A549 (cell line): Measurements from ENCODE around the gene PPP1R3E. TPM values are rescaled to one million over a fixed set of nuclear protein-coding genes. Genes with fewer than 3 reads are reported as not detected.

ENCODE experiments used
- ATAC-seq, 2 experiments: fragments of 200-7000 bp in 1 of 2; fragments of >200 bp in 1 of 2; cut with Nextera tagmentation in 1 of 2; cut with Tn5 transposase in 1 of 2; 3 replicates each; pipeline versions ENCODE4 v1.8.0 to v1.9.1; 2018 to 2020; ENCODE audit warnings: mild to moderate bottlenecking in 1 of 2, moderate library complexity in 1 of 2
- CTCF ChIA-PET: fragments of 300-600 bp; sonication (Branson Sonifier 250); formaldehyde crosslinking; extraction: SDS; loops from one replicate; lab custom pipeline; 2021; ENCODE audit warnings: antibody characterized with exemption, inconsistent platforms; lab: Yijun Ruan, JAX
- POLR2A ChIA-PET: fragments of 350-600 bp; formaldehyde crosslinking; extraction: SDS; loops from one replicate; lab custom pipeline; 2021; ENCODE audit warnings: antibody characterized with exemption, inconsistent platforms; lab: Yijun Ruan, JAX
- DNase-seq, 2 experiments: peaks; one replicate each; pipeline versions ENCODE4 v3.0.0 to v3.0.0-alpha.2; 2011 to 2016; ENCODE audit warnings: low read depth in 1 of 2, low spot score in 1 of 2
- FAIRE-seq: peaks from 2 replicates; lab custom pipeline; 2011; peaks lifted over from hg19 to GRCh38; lab: Jason Lieb, UNC
- H3K27ac ChIP-seq, 2 experiments: fragments of >200 bp; sonication (Bioruptor Twin); formaldehyde crosslinking; 3 replicates each; pipeline ENCODE4 v1.5.1; 2016 to 2017
- H3K4me1 ChIP-seq: fragments of >200 bp; sonication (Bioruptor Twin); formaldehyde crosslinking; 3 replicates; pipeline ENCODE4 v1.6.1; 2016
- H3K4me2 ChIP-seq: fragments of >200 bp; sonication (Bioruptor Twin); formaldehyde crosslinking; 3 replicates; pipeline ENCODE4 v1.6.1; 2016
- H3K4me3 ChIP-seq: fragments of >200 bp; sonication (Bioruptor Twin); formaldehyde crosslinking; 3 replicates; pipeline ENCODE4 v1.5.1; 2016
- H3K9me3 ChIP-seq: fragments of >200 bp; sonication (Bioruptor Twin); formaldehyde crosslinking; 3 replicates; pipeline ENCODE4 v1.6.1; 2016
- ATOH8 ChIP-seq: fragments of 250-450 bp; sonication (Bioruptor Pico); IDR thresholded peaks from 2 replicates; pipeline ENCODE4 v1.5.0; 2020; ENCODE audit warnings: low read depth, mild to moderate bottlenecking, moderate library complexity
- BCL3 ChIP-seq: fragments of >200 bp; sonication (Bioruptor Twin); formaldehyde crosslinking; IDR thresholded peaks from 3 replicates; pipeline ENCODE4 v1.6.1; 2016
- CBX2 ChIP-seq: fragments of 200-600 bp; sonication (generic); IDR thresholded peaks from 2 replicates; pipeline ENCODE4 v1.6.1; 2016; ENCODE audit warnings: low read depth, mild to moderate bottlenecking, borderline replicate concordance
- CTCF ChIP-seq: fragments of >200 bp; sonication (Bioruptor Twin); formaldehyde crosslinking; IDR thresholded peaks from 3 replicates; pipeline ENCODE4 v1.5.1; 2016
- E2F6 ChIP-seq: IDR thresholded peaks from 2 replicates; pipeline ENCODE4 v1.6.1; 2012; ENCODE audit warnings: low read depth, borderline replicate concordance
- ELK1 ChIP-seq: fragments of 150-350 bp; IDR thresholded peaks from 2 replicates; pipeline ENCODE4 v1.6.1; 2014; ENCODE audit warnings: low read depth, mild to moderate bottlenecking, low read length
- EP300 ChIP-seq, 2 experiments: fragments of >200 bp; sonication (Bioruptor Twin); formaldehyde crosslinking; IDR thresholded peaks; 2 replicates in 1 of 2; 3 replicates in 1 of 2; pipeline ENCODE4 v1.6.1; 2016 to 2017
- FOSB ChIP-seq: fragments of 250-450 bp; sonication (Bioruptor Pico); IDR thresholded peaks from 2 replicates; pipeline ENCODE4 v1.5.0; 2020; ENCODE audit warnings: mild to moderate bottlenecking, moderate library complexity
- FOXS1 ChIP-seq: fragments of 250-450 bp; sonication (Bioruptor Pico); IDR thresholded peaks from 2 replicates; pipeline ENCODE4 v1.5.0; 2020; ENCODE audit warnings: mild to moderate bottlenecking, moderate library complexity
- HEYL ChIP-seq: fragments of 250-450 bp; sonication (Bioruptor Pico); IDR thresholded peaks from 2 replicates; pipeline ENCODE4 v1.8.0; 2021; ENCODE audit warnings: mild to moderate bottlenecking, moderate library complexity
- HOXA7 ChIP-seq: fragments of 250-450 bp; sonication (Bioruptor Pico); IDR thresholded peaks from 2 replicates; pipeline ENCODE4 v1.5.0; 2020; ENCODE audit warnings: mild to moderate bottlenecking, moderate library complexity
- KDM1A ChIP-seq: fragments of 200-600 bp; sonication (generic); IDR thresholded peaks from 2 replicates; pipeline ENCODE4 v1.6.1; 2016; ENCODE audit warnings: low read depth, mild to moderate bottlenecking
- MAFK ChIP-seq: fragments of 450-650 bp; IDR thresholded peaks from 2 replicates; pipeline ENCODE4 v1.6.1; 2014; ENCODE audit not compliant: partially characterized antibody
- MAX ChIP-seq: IDR thresholded peaks from 2 replicates; pipeline ENCODE4 v1.6.1; 2012
- MYC ChIP-seq: IDR thresholded peaks from 2 replicates; pipeline ENCODE4 v1.6.1; 2012; ENCODE audit warnings: mild to moderate bottlenecking, inconsistent platforms, low read length, improper control_type of control experiment, borderline replicate concordance
- PBX3 ChIP-seq: IDR thresholded peaks from 2 replicates; pipeline ENCODE4 v1.6.1; 2012
- POLR2A ChIP-seq: IDR thresholded peaks from 2 replicates; pipeline ENCODE4 v1.6.1; 2012; ENCODE audit warnings: mild to moderate bottlenecking, low read length
- POLR2AphosphoS2 ChIP-seq: conservative IDR thresholded peaks from 2 replicates; pipeline ENCODE4 v1.6.1; 2012; ENCODE audit warnings: low read length, improper control_type of control experiment, inconsistent platforms
- RAD21 ChIP-seq, 2 experiments: fragments of >200 bp in 1 of 2; sonication (Bioruptor Twin) in 1 of 2; formaldehyde crosslinking in 1 of 2; IDR thresholded peaks in 1 of 2; conservative IDR thresholded peaks in 1 of 2; 2 replicates in 1 of 2; 3 replicates in 1 of 2; pipeline ENCODE4 v1.6.1; 2012 to 2018; ENCODE audit warnings: inconsistent platforms in 1 of 2
- SREBF2 ChIP-seq: fragments of 450-650 bp; IDR thresholded peaks from 2 replicates; pipeline ENCODE4 v1.6.1; 2014; ENCODE audit warnings: mild to moderate bottlenecking, moderate library complexity
- TP53 ChIP-seq: fragments of 250-450 bp; sonication (Bioruptor Pico); IDR thresholded peaks from 2 replicates; pipeline ENCODE4 v1.5.0; 2021; ENCODE audit warnings: mild to moderate bottlenecking, moderate library complexity
- ZNF302 ChIP-seq: fragments of 250-450 bp; sonication (Bioruptor Pico); IDR thresholded peaks from 2 replicates; pipeline ENCODE4 v1.9.0; 2021; ENCODE audit warnings: inconsistent platforms, mild to moderate bottlenecking, moderate library complexity
- ZSCAN20 ChIP-seq: fragments of 250-450 bp; sonication (Bioruptor Pico); IDR thresholded peaks from 2 replicates; pipeline ENCODE4 v1.8.0; 2022; ENCODE audit warnings: mild to moderate bottlenecking, moderate library complexity
- WGBS: methylation state at CpG from one replicate; pipeline ENCODE4 v1.1.6; 2017; ENCODE audit errors: missing lambda C conversion rate; 5-methylcytosine and 5-hydroxymethylcytosine counted together
- polyA plus RNA-seq, 4 experiments: library from polyadenylated mRNA; depleted of rRNA in 3 of 4; stranded (reverse); fragments of >200 nt; fragmentation: RNase III in 1 of 4; extraction: RNeasy Plus Mini Kit Qiagen cat#74134 plus additional on column Dnase treatment in 1 of 4; gene quantifications; 2 replicates in 3 of 4; 3 replicates in 1 of 4; pipeline ENCODE4 v1.2.3, GENCODE V29; 2011 to 2017

Gene PPP1R3E
- polyA plus RNA-seq, 2 of the 4 experiments (the other 2 are of a cell fraction), result 7.5 to 11.1 TPM

- no peak for FAIRE-seq
- peak overlapping the region; percentile 85 to 92 for H3K27ac ChIP-seq
- H3K4me2 ChIP-seq, result peak overlapping the region; percentile 98
- CTCF ChIA-PET, result interaction anchor here (0.7 to 12.8 kb wide), 11 partner anchors 10 to 261 kb away, joined by 3 to 254 read pairs (median 4); partner anchors contain the start of genes HOMEZ and PABPN1
- no peak for ATAC-seq
- no peak for TF ChIP-seq POLR2A
- no peak for TF ChIP-seq POLR2AphosphoS2
- TF ChIP-seq KDM1A, result no peak
- no peak for TF ChIP-seq E2F6
- no peak; the same call in 2 of the 3 replicates for TF ChIP-seq CTCF
- no peak for TF ChIP-seq FOXS1 (CRISPR knock-in tag)
- TF ChIP-seq BCL3, result no peak
- TF ChIP-seq ATOH8, result no peak
- no peak for TF ChIP-seq CBX2
- no peak for TF ChIP-seq ZNF302 (CRISPR knock-in tag)
- no peak for TF ChIP-seq TP53
- TF ChIP-seq MYC, result no peak
- no peak for TF ChIP-seq FOSB (CRISPR knock-in tag)
- TF ChIP-seq SREBF2, result no peak
- TF ChIP-seq PBX3, result no peak
- no peak; a peak in 1 of 5 replicates for TF ChIP-seq RAD21 (conservative IDR thresholded peaks at IDR 0.05 in 1 of 2, IDR thresholded peaks at IDR 0.05 in 1 of 2)
- TF ChIP-seq ZSCAN20 (CRISPR knock-in tag), result no peak
- TF ChIP-seq MAFK, result no peak
- DNase-seq, result no peak
- H3K4me3 ChIP-seq, result peak overlapping the region; percentile 63
- POLR2A ChIA-PET, result interaction anchor here (0.5 to 4.1 kb wide), 5 partner anchors 9 to 445 kb away, joined by 3 to 19 read pairs (median 4); partner anchors contain the start of gene HOMEZ
- peaks cover 14% of the 10 kb centered on the region; the same call in 2 of the 3 replicates for H3K4me1 ChIP-seq
- H3K9me3 ChIP-seq, result no peaks in the 10 kb centered on the region
- 90% methylated on average over 10 of the region's 10 CpGs for WGBS
Measured at GRCh38 chr14:23299986-23300686, 2.5 kb downstream of the PPP1R3E start.

- peak; percentile 35 to 75 for DNase-seq
- ChIA-PET CTCF (interaction anchor here (0.6 to 12.8 kb wide), 5 partner anchors 13 to 261 kb away, joined by 3 to 254 read pairs (median 3); partner anchors contain the start of gene HOMEZ), POLR2A (interaction anchor here (0.5 to 0.7 kb wide), 2 partner anchors 8 to 176 kb away, joined by 4 to 6 read pairs; no protein-coding TSS in a partner anchor)
- Histone ChIP-seq H3K4me3 (no peak overlapping the region), H3K4me2 (no peak overlapping the region; the same call in 2 of the 3 replicates), H3K9me3 (no peaks in the 10 kb centered on the region), H3K4me1 (peaks cover 14% of the 10 kb centered on the region; the same call in 2 of the 3 replicates), H3K27ac (no peak overlapping the region)
- no peak for ATAC-seq
- FAIRE-seq, result no peak
- 85% methylated on average over 2 of the region's 2 CpGs for WGBS
- TF ChIP-seq CTCF, result peak; percentile 56
- TF ChIP-seq E2F6, result no peak
- TF ChIP-seq RAD21 (conservative IDR thresholded peaks at IDR 0.05 in 1 of 2, IDR thresholded peaks at IDR 0.05 in 1 of 2), result peak; percentile 27 to 51; a peak in 3 of 5 replicates
- TF ChIP-seq HOXA7 (CRISPR knock-in tag), result no peak
- TF ChIP-seq HEYL (CRISPR knock-in tag), result no peak
- TF ChIP-seq MAX, result no peak
- no peak for TF ChIP-seq EP300 (IDR thresholded peaks at IDR 0.05)
- TF ChIP-seq ELK1, result no peak
- no peak for TF ChIP-seq TP53
Measured at GRCh38 chr14:23299211-23299957, 3.3 kb downstream of the PPP1R3E start.
